ENCODE results near the gene GRAMD1A.
"Not testable (repeated sequence)": the region's sequence is repeated elsewhere in the genome, so short reads cannot be mapped to it uniquely, and the experiment has no call there.

GRAMD1A gene

GRCh38 chr19:35039881-35040825 lies 40.0 kb downstream of the GRAMD1A start:
- DNase-seq, result no peak

- no peak for DNase-seq
Measured at GRCh38 chr19:35040826-35041547, 40.9 kb downstream of the GRAMD1A start.

- no peak for DNase-seq
Measured at GRCh38 chr19:35041548-35042055, 41.5 kb downstream of the GRAMD1A start, which contains the start of gene HPN. TSS of gene HPN (plus strand) at chr19:35041721. CDS start at chr19:35042507, 786 bp downstream.

GRCh38 chr19:35042056-35042730 lies 42.1 kb downstream of the GRAMD1A start:
- no peak for DNase-seq

GRCh38 chr19:35042954-35043604 lies 43.0 kb downstream of the GRAMD1A start:
- DNase-seq, result no peak

GRCh38 chr19:35043906-35044305 lies 43.8 kb downstream of the GRAMD1A start:
- DNase-seq, result no peak

GRCh38 chr19:35044317-35045117 lies 44.4 kb downstream of the GRAMD1A start:
- DNase-seq, result peak in 1 of 2 experiments; percentile 33

- DNase-seq, result no peak
Measured at GRCh38 chr19:35045667-35046300, 45.7 kb downstream of the GRAMD1A start.

- DNase-seq, result no peak
Measured at GRCh38 chr19:35046461-35046860, 46.3 kb downstream of the GRAMD1A start.

- DNase-seq, result no peak
Measured at GRCh38 chr19:35048911-35049411, 48.8 kb downstream of the GRAMD1A start.

GRCh38 chr19:35049456-35049855 lies 49.3 kb downstream of the GRAMD1A start:
- no peak for DNase-seq

- not testable (repeated sequence) for DNase-seq
Measured at GRCh38 chr19:35050662-35051061, 50.5 kb downstream of the GRAMD1A start.

GRCh38 chr19:35051268-35051667 lies 51.1 kb downstream of the GRAMD1A start:
- not testable (repeated sequence) for DNase-seq

- DNase-seq, result no peak
Measured at GRCh38 chr19:35051796-35052195, 51.7 kb downstream of the GRAMD1A start.

GRCh38 chr19:35052599-35053190 lies 52.6 kb downstream of the GRAMD1A start:
- no peak for DNase-seq

GRCh38 chr19:35053667-35054293 lies 53.7 kb downstream of the GRAMD1A start:
- no peak for DNase-seq

- no peak for DNase-seq
Measured at GRCh38 chr19:35054626-35055025, 54.5 kb downstream of the GRAMD1A start.

- peak in 1 of 2 experiments; percentile 17 for DNase-seq
Measured at GRCh38 chr19:35055715-35056179, 55.6 kb downstream of the GRAMD1A start.

GRCh38 chr19:35056513-35057063 lies 56.5 kb downstream of the GRAMD1A start:
- DNase-seq, result no peak
